Subcutaneous abdominal adipose tissue (tissue), 5 donors: ENCODE measurements around the gene TRAK2.
"Not testable (repeated sequence)": the region's sequence is repeated elsewhere in the genome, so short reads cannot be mapped to it uniquely, and the experiment has no call there.

Source experiments
- H3K27ac ChIP-seq: one replicate; pipeline ENCODE4 v1.7.0; 2013; ENCODE audit warnings: low read depth, mild to moderate bottlenecking, inconsistent platforms, low read length, moderate library complexity
- H3K27me3 ChIP-seq, 5 donors: one replicate each; pipeline ENCODE4 v1.7.0; 2013; ENCODE audit warnings: low read length in 5 of 5, inconsistent platforms in 1 of 5; ENCODE audit not compliant: control insufficient read depth in 5 of 5, insufficient read depth in 4 of 5
- H3K36me3 ChIP-seq, 5 donors: one replicate each; pipeline ENCODE4 v1.7.0; 2013; ENCODE audit warnings: low read length in 5 of 5; ENCODE audit not compliant: control insufficient read depth in 5 of 5, insufficient read depth in 5 of 5
- H3K4me1 ChIP-seq, 5 donors: one replicate each; pipeline ENCODE4 v1.7.0; 2013; ENCODE audit warnings: low read length in 5 of 5, mild to moderate bottlenecking in 3 of 5, moderate library complexity in 1 of 5; ENCODE audit not compliant: control insufficient read depth in 5 of 5, insufficient read depth in 5 of 5
- H3K4me3 ChIP-seq, 5 donors: one replicate each; pipeline ENCODE4 v1.7.0; 2013; ENCODE audit warnings: low read length in 5 of 5, low read depth in 1 of 5
- H3K9ac ChIP-seq, 5 donors: one replicate each; pipeline ENCODE4 v1.7.0; 2013; ENCODE audit warnings: low read length in 5 of 5, mild to moderate bottlenecking in 4 of 5, moderate library complexity in 3 of 5
- H3K9me3 ChIP-seq, 5 donors: one replicate each; pipeline ENCODE4 v1.7.0; 2013; ENCODE audit warnings: low read length in 5 of 5; ENCODE audit not compliant: control insufficient read depth in 5 of 5
- donor health status: healthy.
- donor health status: healthy.
- donor health status: healthy.
- donor health status: healthy.
- donor health status: healthy.

Gene TRAK2

DNA sequence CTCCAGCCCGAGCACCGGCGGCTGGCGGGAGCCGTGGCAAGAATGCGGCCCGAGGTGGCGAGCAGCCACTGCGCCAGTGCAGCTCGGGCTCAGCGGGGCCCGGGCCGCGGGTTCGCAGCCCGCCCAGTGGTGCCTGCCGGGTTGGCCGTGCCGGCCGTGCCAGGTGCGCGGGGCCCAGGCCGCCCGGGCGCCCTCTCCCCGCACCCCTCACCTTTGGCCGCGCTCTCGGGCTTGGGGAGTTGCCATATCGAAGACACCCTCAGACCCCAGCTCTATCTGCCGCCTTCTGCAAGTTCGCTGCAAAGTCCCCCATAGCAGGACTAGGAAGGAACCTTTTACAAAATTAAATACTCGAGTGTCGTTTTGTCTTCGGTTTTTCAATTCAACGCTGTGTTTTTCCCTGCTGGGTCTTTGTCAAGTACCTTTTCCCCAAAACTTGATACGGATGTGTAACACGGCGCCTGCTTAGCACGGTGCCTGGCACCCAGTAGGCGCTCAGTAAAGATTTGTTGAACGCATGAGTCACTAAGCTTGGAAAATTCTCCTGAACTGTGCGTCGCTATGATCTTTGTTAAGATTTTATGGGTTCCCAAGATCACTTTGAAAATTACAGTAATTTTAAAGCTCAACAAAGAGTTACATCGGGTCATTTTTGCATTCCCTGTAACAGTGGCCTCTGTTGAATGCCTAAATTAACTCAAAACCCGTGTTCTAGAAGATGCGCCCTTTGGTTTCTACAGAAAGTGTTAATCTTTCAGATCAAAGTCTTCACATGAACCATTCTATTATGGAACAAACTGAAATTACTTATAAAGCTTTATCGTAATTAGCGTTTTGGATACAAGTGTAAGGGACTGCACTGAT is 1.0 kb upstream of the TRAK2 start:
- H3K9me3 ChIP-seq = no peaks in the 10 kb centered on the region
- H3K27me3 ChIP-seq = no peaks in the 10 kb centered on the region
- peak overlapping the region; percentile 80 to 97 (median 90) for H3K4me3 ChIP-seq
- peak overlapping the region; percentile 86 for H3K27ac ChIP-seq
- peaks cover 0 to 6% (median 0%) of the 10 kb centered on the region in 5 donors for H3K36me3 ChIP-seq
- H3K9ac ChIP-seq = peak overlapping the region; percentile 23 to 85 (median 77)
- H3K4me1 ChIP-seq = peaks cover 0 to 34% (median 29%) of the 10 kb centered on the region in 5 donors

DNA sequence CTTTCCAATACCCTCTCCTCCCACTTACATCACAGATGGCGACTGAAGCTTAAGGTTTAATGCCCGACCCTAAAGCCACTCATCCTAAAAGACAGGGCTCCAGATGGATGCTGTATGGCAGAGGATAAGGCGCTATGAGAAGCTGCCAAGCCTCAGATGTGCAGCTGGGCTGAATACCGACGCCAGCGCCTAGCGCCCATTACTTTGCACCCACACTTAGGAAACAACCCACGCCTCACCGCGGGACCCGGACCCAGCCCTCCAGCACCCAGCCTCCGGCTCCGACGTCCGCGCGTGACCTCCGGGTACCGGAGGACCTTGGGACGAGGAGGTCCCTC is 335 bp downstream of the TRAK2 start:
- Histone ChIP-seq H3K9me3 (no peaks in the 10 kb centered on the region), H3K27me3 (no peaks in the 10 kb centered on the region), H3K9ac (peak overlapping the region; percentile 63 to 91 (median 85)), H3K4me3 (peak overlapping the region; percentile 89 to 97 (median 95)), H3K27ac (peak overlapping the region; percentile 86), H3K36me3 (peaks cover 0 to 5% (median 0%) of the 10 kb centered on the region in 5 donors), H3K4me1 (peaks cover 0 to 36% (median 29%) of the 10 kb centered on the region in 5 donors)

DNA sequence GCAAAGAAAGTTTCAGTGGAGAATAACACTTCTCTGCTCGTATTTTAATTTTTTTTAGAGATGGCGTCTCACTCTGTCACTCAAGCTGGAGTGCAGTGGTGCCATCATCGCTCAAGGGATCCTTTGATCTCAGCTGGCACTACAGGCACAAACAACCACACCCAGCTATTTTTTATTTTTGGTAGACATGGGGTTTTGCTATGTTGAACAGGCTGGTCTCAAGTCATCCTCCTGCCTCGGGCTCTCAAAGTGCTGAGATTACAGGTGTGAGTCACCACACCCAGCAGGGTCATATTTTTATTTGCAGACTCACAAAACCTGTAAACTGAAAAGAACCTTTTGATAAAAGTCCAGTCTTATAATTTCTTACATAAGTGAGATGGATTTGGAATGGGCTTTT is 2.6 kb downstream of the TRAK2 start:
- Histone ChIP-seq H3K27me3 (no peaks in the 10 kb centered on the region), H3K27ac (no peak overlapping the region), H3K4me1 (peaks cover 0 to 34% (median 26%) of the 10 kb centered on the region in 5 donors), H3K9ac (no peak overlapping the region), H3K4me3 (no peak overlapping the region), H3K9me3 (no peaks in the 10 kb centered on the region), H3K36me3 (no peaks in the 10 kb centered on the region)

DNA sequence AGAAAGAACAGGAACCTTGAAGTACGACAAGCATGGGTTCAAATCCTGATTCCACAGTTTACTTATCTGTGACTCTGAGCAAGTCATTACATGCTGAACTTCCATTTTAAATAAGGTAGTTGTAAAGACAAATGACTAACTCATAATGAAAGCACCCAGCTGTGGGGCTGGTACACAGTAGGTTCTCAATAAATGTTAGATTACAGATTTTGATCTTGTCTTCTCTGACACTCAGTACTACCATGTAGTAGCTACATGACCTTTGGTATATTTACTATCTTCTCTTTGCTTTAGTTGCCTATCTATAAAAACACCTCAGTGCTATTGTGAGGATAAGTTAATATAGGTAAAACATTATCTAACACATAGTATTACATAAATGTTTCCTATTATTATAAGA is 3.2 kb downstream of the TRAK2 start:
- Histone ChIP-seq H3K9ac (no peak overlapping the region), H3K27ac (no peak overlapping the region), H3K9me3 (no peaks in the 10 kb centered on the region), H3K27me3 (no peaks in the 10 kb centered on the region), H3K4me1 (peaks cover 0 to 28% (median 20%) of the 10 kb centered on the region in 5 donors), H3K4me3 (no peak overlapping the region), H3K36me3 (no peaks in the 10 kb centered on the region)

DNA sequence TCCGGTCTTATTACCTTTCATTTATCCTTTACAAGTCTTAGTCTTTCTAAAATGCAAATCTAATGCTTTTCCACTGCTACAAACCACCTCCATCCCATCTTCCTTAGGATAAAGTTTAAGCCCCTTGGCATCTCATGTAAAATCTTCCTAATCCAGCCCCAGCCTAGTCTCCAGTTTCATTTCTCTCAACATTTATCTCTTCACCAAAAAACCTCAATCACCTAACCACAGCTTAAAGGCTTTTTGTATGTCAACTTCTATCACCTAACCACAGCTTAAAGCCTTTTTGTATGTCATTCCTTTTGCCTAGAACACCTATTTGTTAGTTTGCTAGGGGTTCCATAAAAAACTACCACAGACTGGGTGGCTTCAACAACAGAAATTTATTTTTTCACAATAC is 4.2 kb downstream of the TRAK2 start:
- Histone ChIP-seq H3K9ac (peak overlapping the region in 1 of 5 donors; percentile 24), H3K9me3 (no peaks in the 10 kb centered on the region), H3K4me3 (no peak overlapping the region), H3K36me3 (no peaks in the 10 kb centered on the region), H3K27me3 (no peaks in the 10 kb centered on the region), H3K4me1 (peaks cover 0 to 18% (median 10%) of the 10 kb centered on the region in 5 donors), H3K27ac (no peak overlapping the region)

DNA sequence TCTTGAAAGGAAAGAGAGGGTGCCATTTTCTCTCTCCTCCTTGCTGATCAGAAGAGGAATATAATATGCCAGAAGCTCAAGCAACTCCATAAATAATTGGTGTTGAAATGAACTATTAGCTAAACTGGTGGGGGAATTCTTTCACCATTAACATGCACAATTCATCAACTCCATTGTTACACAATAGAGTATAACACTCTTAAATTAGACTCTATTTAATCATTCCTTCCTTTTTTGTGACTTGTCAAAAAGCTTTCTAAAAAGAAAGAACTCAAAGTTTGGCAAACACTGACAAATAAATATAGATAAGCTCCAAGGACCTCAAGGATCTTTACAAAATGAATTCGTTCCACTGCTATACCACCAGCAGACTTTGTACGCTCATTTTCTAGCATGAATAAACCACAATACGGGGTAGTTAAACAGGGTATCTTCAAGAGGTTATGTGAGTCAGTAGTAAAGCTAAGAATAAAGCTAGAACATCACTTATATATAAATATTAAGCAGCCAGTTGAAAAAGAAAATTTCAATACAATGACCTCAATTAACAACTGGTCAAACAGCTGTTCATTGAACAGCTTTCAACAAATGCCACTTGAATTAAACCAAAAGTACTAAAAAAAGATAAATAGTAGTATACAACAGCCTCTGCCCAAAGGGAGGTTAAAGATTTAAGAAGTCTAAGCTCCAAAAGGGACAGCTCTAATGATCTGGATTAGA is 6.4 kb downstream of the TRAK2 start:
- Histone ChIP-seq H3K36me3 (no peaks in the 10 kb centered on the region), H3K9me3 (no peaks in the 10 kb centered on the region), H3K4me1 (peaks cover 0 to 11% (median 0%) of the 10 kb centered on the region in 5 donors), H3K4me3 (no peak overlapping the region), H3K9ac (no peak overlapping the region), H3K27ac (no peak overlapping the region), H3K27me3 (no peaks in the 10 kb centered on the region)

DNA sequence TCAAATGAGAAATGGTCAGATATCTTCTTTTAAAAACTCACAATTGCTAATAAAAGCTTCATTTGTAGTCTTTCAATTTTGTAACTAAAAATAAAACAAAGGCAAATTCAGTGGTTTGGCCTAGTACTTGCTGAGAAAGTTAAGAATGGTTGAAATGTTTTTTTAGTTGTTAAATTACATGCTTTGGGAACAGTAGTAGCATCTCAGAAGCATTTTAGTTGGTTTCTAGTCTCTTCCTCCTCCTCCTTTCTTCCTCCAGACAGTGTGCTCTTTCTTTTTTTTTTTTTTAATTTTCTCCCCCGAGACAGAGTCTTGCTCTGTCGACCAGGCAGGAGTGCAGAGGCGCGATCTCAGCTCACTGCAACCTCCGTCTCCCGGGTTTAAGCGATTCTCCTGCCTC is 9.8 kb downstream of the TRAK2 start:
- Histone ChIP-seq H3K4me1 (no peaks in the 10 kb centered on the region), H3K4me3 (no peak overlapping the region), H3K36me3 (no peaks in the 10 kb centered on the region), H3K27me3 (no peaks in the 10 kb centered on the region), H3K9ac (no peak overlapping the region), H3K27ac (no peak overlapping the region), H3K9me3 (no peaks in the 10 kb centered on the region)

DNA sequence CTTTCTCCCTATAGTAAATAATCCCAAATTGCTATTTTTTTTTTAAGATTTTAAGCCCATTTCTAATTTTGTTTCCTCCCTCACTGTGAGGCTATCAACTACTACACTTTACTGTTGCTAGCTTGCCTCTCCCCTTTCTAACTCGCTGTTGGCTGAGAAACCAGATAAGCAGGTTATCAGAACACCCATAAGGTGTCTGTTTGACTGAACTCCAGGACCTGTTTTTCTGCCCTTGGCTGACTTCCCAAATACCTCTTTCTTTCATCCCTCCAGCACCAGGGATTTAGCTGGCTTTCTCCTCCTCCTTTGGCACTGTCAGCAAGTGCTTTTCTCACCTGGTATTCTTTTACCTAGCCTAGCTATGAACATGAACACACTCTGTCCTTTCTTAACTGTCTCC is 11.1 kb downstream of the TRAK2 start:
- H3K27ac ChIP-seq = no peak overlapping the region
- H3K27me3 ChIP-seq = no peaks in the 10 kb centered on the region
- H3K9ac ChIP-seq = no peak overlapping the region
- H3K36me3 ChIP-seq = no peaks in the 10 kb centered on the region
- H3K4me3 ChIP-seq = no peak overlapping the region
- no peaks in the 10 kb centered on the region for H3K9me3 ChIP-seq
- H3K4me1 ChIP-seq = no peaks in the 10 kb centered on the region

DNA sequence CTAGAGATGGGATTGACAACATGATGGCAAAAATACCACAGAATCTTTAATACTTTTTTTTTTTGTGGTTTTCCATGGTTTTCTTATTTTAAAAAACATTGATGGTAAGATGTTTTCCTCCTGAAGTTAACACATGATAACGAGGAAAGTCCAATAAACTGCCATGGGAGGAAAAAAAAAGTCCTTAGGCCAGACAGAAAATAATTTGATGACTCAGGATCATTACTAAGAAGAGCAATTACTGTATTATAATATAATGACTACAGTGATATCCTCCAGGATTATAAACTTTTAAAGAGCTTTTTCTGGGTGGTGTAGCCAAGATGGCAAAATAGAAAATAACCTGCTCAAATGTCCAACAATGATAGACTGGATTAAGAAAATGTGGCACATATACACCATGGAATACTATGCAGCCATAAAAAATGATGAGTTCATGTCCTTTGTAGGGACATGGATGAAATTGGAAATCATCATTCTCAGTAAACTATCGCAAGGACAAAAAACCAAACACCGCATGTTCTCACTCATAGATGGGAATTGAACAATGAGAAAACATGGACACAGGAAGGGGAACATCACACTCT is 11.8 kb downstream of the TRAK2 start:
- not testable (repeated sequence) for H3K36me3 ChIP-seq, H3K9ac ChIP-seq, H3K27me3 ChIP-seq, H3K27ac ChIP-seq, H3K4me3 ChIP-seq, H3K4me1 ChIP-seq, H3K9me3 ChIP-seq

DNA sequence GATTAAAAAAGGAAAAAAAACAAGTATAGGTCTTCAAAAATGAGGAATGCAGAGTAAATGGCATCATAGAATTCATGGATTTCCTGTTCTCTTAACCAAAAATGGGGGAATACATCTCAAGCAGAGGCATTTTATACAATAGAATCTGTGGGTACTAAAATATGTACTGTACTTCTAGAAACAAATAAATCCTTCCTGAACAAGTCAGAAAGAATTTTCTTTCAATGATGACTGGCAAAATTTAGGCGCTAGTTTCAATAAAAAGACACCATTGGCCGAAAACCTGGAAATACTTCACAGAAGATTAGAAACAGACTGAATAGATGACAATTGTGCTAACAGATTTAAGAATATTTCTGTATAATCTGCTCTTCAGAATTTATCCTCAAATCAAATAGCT is 15.1 kb downstream of the TRAK2 start:
- H3K4me1 ChIP-seq = peaks cover 7 to 27% (median 26%) of the 10 kb centered on the region in 5 donors
- no peaks in the 10 kb centered on the region for H3K9me3 ChIP-seq
- H3K9ac ChIP-seq = no peak overlapping the region
- no peak overlapping the region for H3K27ac ChIP-seq
- H3K4me3 ChIP-seq = no peak overlapping the region
- no peaks in the 10 kb centered on the region for H3K27me3 ChIP-seq
- H3K36me3 ChIP-seq = no peaks in the 10 kb centered on the region
